Measurements from ENCODE around the gene WDR76.
A peak's percentile ranks its signal among the peaks of the same experiment; 100 is the strongest.

Gene WDR76

GRCh38 chr15:43898891-43899290, 72.1 kb downstream of the WDR76 start:
- TF ChIP-seq, protein P1, sequence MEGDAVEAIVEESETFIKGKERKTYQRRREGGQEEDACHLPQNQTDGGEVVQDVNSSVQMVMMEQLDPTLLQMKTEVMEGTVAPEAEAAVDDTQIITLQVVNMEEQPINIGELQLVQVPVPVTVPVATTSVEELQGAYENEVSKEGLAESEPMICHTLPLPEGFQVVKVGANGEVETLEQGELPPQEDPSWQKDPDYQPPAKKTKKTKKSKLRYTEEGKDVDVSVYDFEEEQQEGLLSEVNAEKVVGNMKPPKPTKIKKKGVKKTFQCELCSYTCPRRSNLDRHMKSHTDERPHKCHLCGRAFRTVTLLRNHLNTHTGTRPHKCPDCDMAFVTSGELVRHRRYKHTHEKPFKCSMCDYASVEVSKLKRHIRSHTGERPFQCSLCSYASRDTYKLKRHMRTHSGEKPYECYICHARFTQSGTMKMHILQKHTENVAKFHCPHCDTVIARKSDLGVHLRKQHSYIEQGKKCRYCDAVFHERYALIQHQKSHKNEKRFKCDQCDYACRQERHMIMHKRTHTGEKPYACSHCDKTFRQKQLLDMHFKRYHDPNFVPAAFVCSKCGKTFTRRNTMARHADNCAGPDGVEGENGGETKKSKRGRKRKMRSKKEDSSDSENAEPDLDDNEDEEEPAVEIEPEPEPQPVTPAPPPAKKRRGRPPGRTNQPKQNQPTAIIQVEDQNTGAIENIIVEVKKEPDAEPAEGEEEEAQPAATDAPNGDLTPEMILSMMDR (IDR thresholded peaks at IDR 0.05), result no peak

- TF ChIP-seq, protein P1 (IDR thresholded peaks at IDR 0.05), result no peak
Observed at GRCh38 chr15:43899928-43900327, 73.1 kb downstream of the WDR76 start.

DNA sequence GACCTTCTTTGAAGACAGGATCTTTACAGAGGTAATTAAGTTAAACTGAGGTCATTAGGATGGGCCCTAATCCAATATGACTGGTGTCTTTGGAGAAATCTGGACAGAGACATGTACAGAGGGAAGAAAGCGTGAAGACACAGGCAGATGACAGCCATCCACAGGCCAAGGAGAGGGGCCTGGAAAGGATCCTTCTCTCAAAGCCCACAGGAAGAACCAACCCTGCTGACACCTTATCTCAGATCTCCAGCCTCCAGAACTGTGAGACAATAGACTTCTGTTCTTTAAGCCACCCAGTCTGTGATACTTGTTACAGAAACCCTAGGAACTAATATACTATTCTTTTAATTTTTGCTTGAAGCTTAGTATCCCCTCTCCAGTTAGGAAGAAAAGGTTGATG, 74.2 kb downstream of the WDR76 start:
- TF ChIP-seq, protein P1 (IDR thresholded peaks at IDR 0.05), result no peak

- TF ChIP-seq, protein P1 (IDR thresholded peaks at IDR 0.05), result no peak
Observed at GRCh38 chr15:43901495-43901894, 74.7 kb downstream of the WDR76 start.

- TF ChIP-seq, protein P1 (IDR thresholded peaks at IDR 0.05), result peak; percentile 83
Observed at GRCh38 chr15:43903864-43904290, 77.1 kb downstream of the WDR76 start.

DNA sequence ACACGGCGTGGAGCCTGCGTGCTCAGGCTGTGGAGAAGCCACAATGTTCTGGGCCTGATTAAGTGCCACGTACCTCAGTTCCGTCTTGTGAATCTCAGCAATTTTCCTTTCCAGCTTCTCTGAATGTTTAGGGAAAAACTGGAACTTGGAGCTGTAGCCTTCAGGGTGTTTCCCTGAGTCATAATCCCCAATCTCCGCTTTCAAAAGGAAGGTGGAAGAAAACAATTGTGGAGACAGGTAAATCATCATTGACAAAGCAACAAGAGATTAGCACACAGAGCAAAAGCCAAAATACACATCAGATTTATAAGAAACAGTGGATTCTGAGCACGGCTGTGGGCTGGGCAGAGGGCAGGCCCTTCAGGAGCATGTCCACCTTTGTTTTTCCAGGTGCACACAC, 79.0 kb downstream of the WDR76 start:
- TF ChIP-seq, protein P1 (IDR thresholded peaks at IDR 0.05), result no peak

GRCh38 chr15:43908516-43909050, 81.8 kb downstream of the WDR76 start:
- TF ChIP-seq, protein P1 (IDR thresholded peaks at IDR 0.05), result no peak

DNA sequence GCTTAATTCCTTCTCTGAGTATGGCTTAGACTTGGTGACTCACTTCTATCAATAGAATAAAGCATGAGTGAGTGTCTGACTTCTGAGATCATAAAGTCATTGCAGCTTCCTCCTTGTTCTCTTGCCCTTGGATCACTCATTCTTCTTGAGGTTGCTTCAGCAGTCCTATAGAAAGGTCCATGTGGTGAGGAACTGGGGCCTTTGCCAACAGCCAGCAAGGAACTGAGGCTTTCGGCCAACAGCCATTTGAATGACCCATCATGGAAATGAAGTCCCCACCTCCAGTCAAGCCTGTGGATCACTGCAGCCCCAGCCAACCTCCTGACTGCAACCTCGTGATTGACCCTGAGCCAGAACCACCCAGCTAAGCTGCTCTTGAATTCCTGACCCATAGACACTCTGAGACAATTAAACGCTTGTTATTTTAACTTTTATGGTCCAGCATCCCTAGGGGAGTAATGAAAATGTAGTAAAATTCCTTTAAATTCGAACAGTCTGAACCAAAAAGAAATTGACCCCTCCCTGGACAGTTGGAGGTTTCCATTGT, 84.5 kb downstream of the WDR76 start:
- TF ChIP-seq, protein P1 (IDR thresholded peaks at IDR 0.05), result no peak
